Measurements from ENCODE around the gene C1QTNF9B.

DNA sequence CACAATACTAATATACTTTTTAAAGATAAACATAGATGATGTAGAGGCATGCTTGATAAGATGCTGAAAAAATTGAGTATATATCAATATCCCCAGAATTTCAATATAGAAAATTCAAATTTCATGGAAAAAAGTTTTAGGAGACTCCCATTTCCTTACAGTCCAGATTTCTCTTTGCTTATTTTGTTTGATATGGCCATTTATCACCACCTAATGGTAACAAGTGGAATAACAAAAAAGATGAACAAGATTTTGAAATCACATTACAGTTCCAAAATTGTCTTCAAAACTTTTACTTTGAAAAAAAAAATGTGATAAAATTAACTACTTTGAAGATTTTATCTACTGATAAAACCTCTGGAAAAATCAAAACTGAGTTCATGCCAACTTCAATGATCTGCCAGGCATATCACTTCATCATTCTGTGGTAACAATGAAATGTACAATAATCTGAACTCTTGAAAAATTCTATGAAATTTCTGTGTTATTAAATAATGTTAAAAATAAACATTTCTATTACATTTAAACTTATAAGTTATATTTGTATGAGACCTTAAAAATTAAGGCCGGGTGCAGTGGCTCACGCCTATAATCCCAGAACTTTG, 25.6 kb downstream of the C1QTNF9B start:
- TF ChIP-seq ZNF274 (IDR thresholded peaks at IDR 0.05; ENCODE audit: low read depth, low read length): no peak
- TF ChIP-seq YY1 (IDR thresholded peaks at IDR 0.05; ENCODE audit: insufficient read depth, insufficient read length): no peak
